Stomach (tissue), 4 donors: ENCODE results near the gene DACH2.

Source experiments
- CTCF ChIP-seq, 7 experiments: fragments of 450-650 bp in 4 of 7; fragments of 200-600 bp in 3 of 7; sonication (generic) in 3 of 7; IDR thresholded peaks; one replicate each; pipeline ENCODE4 v1.5.1; 2016 to 2019; ENCODE audit warnings: antibody characterized with exemption in 7 of 7, control low read depth in 2 of 7, mild to moderate bottlenecking in 1 of 7
- EP300 ChIP-seq: sonication (generic); formaldehyde crosslinking; IDR thresholded peaks from one replicate; pipeline ENCODE4 v1.6.1; 2017; ENCODE audit warnings: antibody characterized with exemption
- POLR2A ChIP-seq, 4 donors: fragments of 450-650 bp; IDR thresholded peaks; one replicate each; pipeline ENCODE4 v1.6.1; 2016; ENCODE audit warnings: antibody characterized with exemption in 4 of 4, control low read depth in 2 of 4, mild to moderate bottlenecking in 1 of 4, moderate library complexity in 1 of 4
- POLR2AphosphoS5 ChIP-seq, 3 donors: sonication (generic); formaldehyde crosslinking; IDR thresholded peaks; one replicate each; pipeline ENCODE4 v1.6.1; 2016; ENCODE audit warnings: antibody characterized with exemption in 3 of 3

GRCh38 chrX:86460760-86461159 lies 312.5 kb downstream of the DACH2 start:
- TF ChIP-seq CTCF (IDR thresholded peaks at IDR 0.05) (no peak), POLR2AphosphoS5 (IDR thresholded peaks at IDR 0.05) (no peak), POLR2A (IDR thresholded peaks at IDR 0.05) (no peak), EP300 (no peak)
